Natural killer cell (primary cell): ENCODE measurements around the gene LRG1. TPM values are rescaled to one million over a fixed set of nuclear protein-coding genes. Genes with fewer than 3 reads are reported as not detected.

ENCODE experiments used
- ATAC-seq, 3 donors: fragments of 150-1000 bp in 2 of 3; fragments of 200-7000 bp in 1 of 3; cut with Tn5 transposase; 1 replicate in 1 of 3; 2 replicates in 2 of 3; pipeline ENCODE4 v1.10.0; 2021; ENCODE audit warnings: mild to moderate bottlenecking in 2 of 3, moderate library complexity in 2 of 3
- DNase-seq, 2 donors: peaks; one replicate each; pipeline versions ENCODE4 v3.0.0 to v3.0.0-alpha.2; 2013 to 2021; ENCODE audit warnings: mixed read lengths in 1 of 2
- H3K27ac ChIP-seq: one replicate; pipeline ENCODE4 v1.5.1; 2013; ENCODE audit warnings: mild to moderate bottlenecking, low read length
- H3K27me3 ChIP-seq: one replicate; pipeline ENCODE4 v1.6.1; 2013; ENCODE audit warnings: low read length; ENCODE audit not compliant: control insufficient read depth, insufficient read depth
- H3K36me3 ChIP-seq: one replicate; pipeline ENCODE4 v1.6.1; 2013; ENCODE audit warnings: low read length; ENCODE audit not compliant: control insufficient read depth, insufficient read depth
- H3K4me1 ChIP-seq: one replicate; pipeline ENCODE4 v1.6.1; 2013; ENCODE audit warnings: low read length; ENCODE audit not compliant: control insufficient read depth, insufficient read depth
- H3K4me3 ChIP-seq: one replicate; pipeline ENCODE4 v1.5.1; 2013; ENCODE audit warnings: low read length
- H3K9me3 ChIP-seq: one replicate; pipeline ENCODE4 v1.6.1; 2013; ENCODE audit warnings: low read length; ENCODE audit not compliant: control insufficient read depth, insufficient read depth
- H3K27ac Mint-ChIP-seq, 2 donors: one replicate each; pipeline ENCODE4 v1.8.0; 2022; ENCODE audit warnings: mild to moderate bottlenecking in 2 of 2, mixed read lengths in 2 of 2, moderate library complexity in 1 of 2
- H3K27me3 Mint-ChIP-seq, 2 donors: one replicate each; pipeline ENCODE4 v1.8.0; 2022; ENCODE audit warnings: low read depth in 2 of 2, mixed read lengths in 2 of 2
- H3K36me3 Mint-ChIP-seq: one replicate; pipeline ENCODE4 v1.8.0; 2022; ENCODE audit warnings: mixed read lengths
- H3K4me1 Mint-ChIP-seq, 2 donors: one replicate each; pipeline ENCODE4 v1.8.0; 2022; ENCODE audit warnings: mixed read lengths in 2 of 2
- H3K4me3 Mint-ChIP-seq: one replicate; pipeline ENCODE4 v1.8.0; 2022; ENCODE audit warnings: mild to moderate bottlenecking, moderate library complexity, mixed read lengths
- H3K9me3 Mint-ChIP-seq, 2 donors: one replicate each; pipeline ENCODE4 v1.8.0; 2022; ENCODE audit warnings: mixed read lengths in 2 of 2
- WGBS: methylation state at CpG from one replicate; pipeline ENCODE4 v1.1.7; 2013; ENCODE audit warnings: missing lambda C conversion rate; ENCODE audit not compliant: insufficient coverage; 5-methylcytosine and 5-hydroxymethylcytosine counted together
- intact Hi-C: fragments of 100-400 bp; cut with micrococcal nuclease; formaldehyde crosslinking; loops from one replicate; pipeline ENCODE4 v1.14.2; 2022
- total RNA-seq, 4 donors: library from RNA; stranded (reverse); fragments of 120-200 nt in 1 of 4; gene quantifications; one replicate each; pipeline versions ENCODE4 v1.2.3 to v1.2.4, GENCODE V29; 2013 to 2022
- TF ChIP-seq, protein P1 (sequence below): fragments of 200-600 bp; IDR thresholded peaks from one replicate; pipeline ENCODE4 v1.8.0; 2022; ENCODE audit warnings: antibody characterized with exemption

Gene LRG1
- total RNA-seq, 3 donors from 2014 or later (not counting 1 experiment from before 2014, with no cell fraction given) = 1.8 TPM; not detected in 2

GRCh38 chr19:4519172-4519496 is 20.7 kb downstream of the LRG1 start:
- Histone ChIP-seq H3K27ac (no peak overlapping the region), H3K4me1 (no peaks in the 10 kb centered on the region), H3K9me3 (no peaks in the 10 kb centered on the region), H3K4me3 (no peak overlapping the region), H3K27me3 (no peaks in the 10 kb centered on the region), H3K36me3 (no peaks in the 10 kb centered on the region)
- Mint-ChIP-seq H3K4me1 (no peaks in the 10 kb centered on the region), H3K4me3 (no peak overlapping the region), H3K9me3 (no peaks in the 10 kb centered on the region), H3K27ac (no peak overlapping the region), H3K36me3 (no peaks in the 10 kb centered on the region), H3K27me3 (peaks cover 0 to 8% of the 10 kb centered on the region in 2 donors)
- TF ChIP-seq, protein P1, sequence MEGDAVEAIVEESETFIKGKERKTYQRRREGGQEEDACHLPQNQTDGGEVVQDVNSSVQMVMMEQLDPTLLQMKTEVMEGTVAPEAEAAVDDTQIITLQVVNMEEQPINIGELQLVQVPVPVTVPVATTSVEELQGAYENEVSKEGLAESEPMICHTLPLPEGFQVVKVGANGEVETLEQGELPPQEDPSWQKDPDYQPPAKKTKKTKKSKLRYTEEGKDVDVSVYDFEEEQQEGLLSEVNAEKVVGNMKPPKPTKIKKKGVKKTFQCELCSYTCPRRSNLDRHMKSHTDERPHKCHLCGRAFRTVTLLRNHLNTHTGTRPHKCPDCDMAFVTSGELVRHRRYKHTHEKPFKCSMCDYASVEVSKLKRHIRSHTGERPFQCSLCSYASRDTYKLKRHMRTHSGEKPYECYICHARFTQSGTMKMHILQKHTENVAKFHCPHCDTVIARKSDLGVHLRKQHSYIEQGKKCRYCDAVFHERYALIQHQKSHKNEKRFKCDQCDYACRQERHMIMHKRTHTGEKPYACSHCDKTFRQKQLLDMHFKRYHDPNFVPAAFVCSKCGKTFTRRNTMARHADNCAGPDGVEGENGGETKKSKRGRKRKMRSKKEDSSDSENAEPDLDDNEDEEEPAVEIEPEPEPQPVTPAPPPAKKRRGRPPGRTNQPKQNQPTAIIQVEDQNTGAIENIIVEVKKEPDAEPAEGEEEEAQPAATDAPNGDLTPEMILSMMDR = no peak
- ATAC-seq (no peak), DNase-seq (no peak)
- intact Hi-C loops = no loop called here
- WGBS = 90% methylated on average over 6 of the region's 6 CpGs

- no peak within 1 kb of the TSS for H3K4me3 ChIP-seq
- Mint-ChIP-seq H3K9me3 (no peaks in the 10 kb centered on the region), H3K27ac (no peak within 1 kb of the TSS), H3K27me3 (peaks cover 0 to 8% of the 10 kb centered on the region in 2 donors), H3K4me1 (no peaks in the 10 kb centered on the region), H3K4me3 (no peak within 1 kb of the TSS), H3K36me3 (no peaks in the 10 kb centered on the region)
- H3K36me3 ChIP-seq = no peaks in the 10 kb centered on the region
- 84% methylated on average over 34 of the region's 34 CpGs for WGBS
- H3K27ac ChIP-seq = no peak within 1 kb of the TSS
- intact Hi-C loops = no loop called here
- DNase-seq (no peak), ATAC-seq (no peak)
- TF ChIP-seq, protein P1 = no peak
- H3K9me3 ChIP-seq = no peaks in the 10 kb centered on the region
- no peaks in the 10 kb centered on the region for H3K4me1 ChIP-seq
- no peaks in the 10 kb centered on the region for H3K27me3 ChIP-seq
Observed at GRCh38 chr19:4518345-4519171, 21.3 kb downstream of the LRG1 start, which contains the start of gene PLIN4. Gene PLIN4, minus strand, starts transcription at chr19:4518486. Its CDS starts 214 bp downstream, at chr19:4518272.

GRCh38 chr19:4517451-4518057 is 22.3 kb downstream of the LRG1 start:
- Histone ChIP-seq H3K4me1 (no peaks in the 10 kb centered on the region), H3K9me3 (no peaks in the 10 kb centered on the region), H3K27ac (no peak overlapping the region), H3K27me3 (no peaks in the 10 kb centered on the region), H3K4me3 (no peak overlapping the region), H3K36me3 (no peaks in the 10 kb centered on the region)
- H3K27ac Mint-ChIP-seq = no peak overlapping the region
- intact Hi-C loops = no loop called here
- H3K27me3 Mint-ChIP-seq = peaks cover 0 to 8% of the 10 kb centered on the region in 2 donors
- H3K36me3 Mint-ChIP-seq = no peaks in the 10 kb centered on the region
- TF ChIP-seq, protein P1 = no peak
- WGBS = 83% methylated on average over 24 of the region's 24 CpGs
- no peak for ATAC-seq
- DNase-seq = no peak
- H3K4me3 Mint-ChIP-seq = no peak overlapping the region
- no peaks in the 10 kb centered on the region for H3K4me1 Mint-ChIP-seq
- no peaks in the 10 kb centered on the region for H3K9me3 Mint-ChIP-seq
